ENCODE results near the gene TEF. TPM values are rescaled to one million over a fixed set of nuclear protein-coding genes. Genes with fewer than 3 reads are reported as not detected.

The TEF gene
- polyA plus RNA-seq, 1 donor (not counting 4 experiments of a cell fraction or from before 2014, with no cell fraction given): 12.4 TPM

GRCh38 chr22:41345807-41346335 is 35.9 kb upstream of the TEF start:
- dilution Hi-C loops (cut with MboI; ENCODE audit: extremely low pct_ligation_motif_present, low sequenced_read_pairs): no loop called here
- no peak overlapping the region for H3K27ac ChIP-seq (ENCODE audit: control insufficient read depth, insufficient read depth, low read length)
- no peaks in the 10 kb centered on the region for H3K27me3 ChIP-seq (ENCODE audit: control insufficient read depth, extremely low read depth, insufficient read depth, low read length)
- no peak overlapping the region for H2AFZ ChIP-seq (ENCODE audit: control insufficient read depth, low read length)
- TF ChIP-seq EZH2 (IDR thresholded peaks at IDR 0.05; ENCODE audit: low read length): no peak
- no peak for TF ChIP-seq CTCF (optimal IDR thresholded peaks at IDR 0.05 in 1 of 3, IDR thresholded peaks at IDR 0.05 in 1 of 3, conservative IDR thresholded peaks at IDR 0.05 in 1 of 3; ENCODE audit: extremely low read depth in 1 of 3, insufficient read depth in 2 of 3, low read length in 3 of 3)
- no peaks in the 10 kb centered on the region for H3K9me3 ChIP-seq (ENCODE audit: control insufficient read depth, low read depth, low read length)
- no peaks in the 10 kb centered on the region for H3K4me1 ChIP-seq (ENCODE audit: control insufficient read depth, extremely low read depth, insufficient read depth, low read length)
- no peaks in the 10 kb centered on the region for H3K79me2 ChIP-seq (ENCODE audit: control insufficient read depth, insufficient read depth, low read length)
- peaks cover 41 to 57% of the 10 kb centered on the region in 2 experiments for H3K36me3 ChIP-seq (ENCODE audit: control insufficient read depth in 2 of 2, extremely low read depth in 1 of 2, insufficient read depth in 2 of 2, low read length in 2 of 2)
- H3K4me2 ChIP-seq (ENCODE audit: control insufficient read depth, extremely low read depth, insufficient read depth, low read depth, low read length): no peak overlapping the region
- no peak for FAIRE-seq
- DNase-seq (ENCODE audit: low read depth, low spot score): no peak
- H4K20me1 ChIP-seq (ENCODE audit: control insufficient read depth, extremely low read depth, insufficient read depth, low read length): no peaks in the 10 kb centered on the region
- no peak overlapping the region for H3K4me3 ChIP-seq (ENCODE audit: control insufficient read depth in 2 of 3, extremely low read depth in 1 of 3, insufficient read depth in 2 of 3, low read depth in 1 of 3, low read length in 3 of 3)
- no peaks in the 10 kb centered on the region for H3K9me1 ChIP-seq (ENCODE audit: control insufficient read depth, extremely low read depth, insufficient read depth, low read length)
- H3K9ac ChIP-seq (ENCODE audit: control insufficient read depth, extremely low read depth, insufficient read depth, low read length): no peak overlapping the region

GRCh38 chr22:41347066-41347859 is 34.5 kb upstream of the TEF start:
- TF ChIP-seq CTCF (optimal IDR thresholded peaks at IDR 0.05 in 1 of 3, IDR thresholded peaks at IDR 0.05 in 1 of 3, conservative IDR thresholded peaks at IDR 0.05 in 1 of 3; ENCODE audit: extremely low read depth in 1 of 3, insufficient read depth in 2 of 3, low read length in 3 of 3) (no peak), EZH2 (IDR thresholded peaks at IDR 0.05; ENCODE audit: low read length) (no peak)
- no peaks in the 10 kb centered on the region for H4K20me1 ChIP-seq (ENCODE audit: control insufficient read depth, extremely low read depth, insufficient read depth, low read length)
- FAIRE-seq (no peak), DNase-seq (ENCODE audit: low read depth, low spot score) (no peak)
- H3K79me2 ChIP-seq (ENCODE audit: control insufficient read depth, insufficient read depth, low read length): no peaks in the 10 kb centered on the region
- H3K9me1 ChIP-seq (ENCODE audit: control insufficient read depth, extremely low read depth, insufficient read depth, low read length): no peaks in the 10 kb centered on the region
- no peak overlapping the region for H3K27ac ChIP-seq (ENCODE audit: control insufficient read depth, insufficient read depth, low read length)
- H3K4me3 ChIP-seq (ENCODE audit: control insufficient read depth in 2 of 3, extremely low read depth in 1 of 3, insufficient read depth in 2 of 3, low read depth in 1 of 3, low read length in 3 of 3): no peak overlapping the region
- dilution Hi-C loops (cut with MboI; ENCODE audit: extremely low pct_ligation_motif_present, low sequenced_read_pairs): no loop called here
- no peak overlapping the region for H2AFZ ChIP-seq (ENCODE audit: control insufficient read depth, low read length)
- no peak overlapping the region for H3K4me2 ChIP-seq (ENCODE audit: control insufficient read depth, extremely low read depth, insufficient read depth, low read depth, low read length)
- H3K9ac ChIP-seq (ENCODE audit: control insufficient read depth, extremely low read depth, insufficient read depth, low read length): no peak overlapping the region
- H3K36me3 ChIP-seq (ENCODE audit: control insufficient read depth in 2 of 2, extremely low read depth in 1 of 2, insufficient read depth in 2 of 2, low read length in 2 of 2): peaks cover 44 to 55% of the 10 kb centered on the region in 2 experiments
- no peaks in the 10 kb centered on the region for H3K9me3 ChIP-seq (ENCODE audit: control insufficient read depth, low read depth, low read length)
- no peaks in the 10 kb centered on the region for H3K4me1 ChIP-seq (ENCODE audit: control insufficient read depth, extremely low read depth, insufficient read depth, low read length)
- no peaks in the 10 kb centered on the region for H3K27me3 ChIP-seq (ENCODE audit: control insufficient read depth, extremely low read depth, insufficient read depth, low read length)
